Measurements from ENCODE around the gene PHF20. TPM values are rescaled to one million over a fixed set of nuclear protein-coding genes. Genes with fewer than 3 reads are reported as not detected.

The PHF20 gene
- total RNA-seq, 6 experiments from 2014 or later = 31.5 to 40.9 (median 36.2) TPM

DNA sequence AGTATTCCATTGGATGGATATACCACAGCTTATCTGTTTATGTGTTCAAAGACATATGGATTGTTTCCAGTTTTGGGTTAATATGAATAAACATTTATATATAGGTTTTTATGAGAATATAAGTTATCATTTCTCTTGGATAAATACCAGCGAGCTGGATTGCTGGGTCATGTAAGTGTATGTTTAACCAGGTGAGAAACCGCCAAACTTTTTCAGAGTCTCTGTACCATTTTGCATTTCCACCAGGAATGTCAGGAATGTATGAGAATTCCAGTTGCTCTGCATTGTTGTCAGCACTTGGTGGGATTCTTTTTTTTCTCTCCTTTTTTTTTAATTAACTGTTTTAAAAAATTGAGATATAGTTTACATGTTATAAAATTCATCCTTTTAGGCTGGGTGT, 52.1 kb downstream of the PHF20 start:
- peaks cover 13% of the 10 kb centered on the region for H3K36me3 Mint-ChIP-seq (ENCODE audit: low read depth)
- no peak overlapping the region for H3K27ac Mint-ChIP-seq
- TF ChIP-seq, protein P1, sequence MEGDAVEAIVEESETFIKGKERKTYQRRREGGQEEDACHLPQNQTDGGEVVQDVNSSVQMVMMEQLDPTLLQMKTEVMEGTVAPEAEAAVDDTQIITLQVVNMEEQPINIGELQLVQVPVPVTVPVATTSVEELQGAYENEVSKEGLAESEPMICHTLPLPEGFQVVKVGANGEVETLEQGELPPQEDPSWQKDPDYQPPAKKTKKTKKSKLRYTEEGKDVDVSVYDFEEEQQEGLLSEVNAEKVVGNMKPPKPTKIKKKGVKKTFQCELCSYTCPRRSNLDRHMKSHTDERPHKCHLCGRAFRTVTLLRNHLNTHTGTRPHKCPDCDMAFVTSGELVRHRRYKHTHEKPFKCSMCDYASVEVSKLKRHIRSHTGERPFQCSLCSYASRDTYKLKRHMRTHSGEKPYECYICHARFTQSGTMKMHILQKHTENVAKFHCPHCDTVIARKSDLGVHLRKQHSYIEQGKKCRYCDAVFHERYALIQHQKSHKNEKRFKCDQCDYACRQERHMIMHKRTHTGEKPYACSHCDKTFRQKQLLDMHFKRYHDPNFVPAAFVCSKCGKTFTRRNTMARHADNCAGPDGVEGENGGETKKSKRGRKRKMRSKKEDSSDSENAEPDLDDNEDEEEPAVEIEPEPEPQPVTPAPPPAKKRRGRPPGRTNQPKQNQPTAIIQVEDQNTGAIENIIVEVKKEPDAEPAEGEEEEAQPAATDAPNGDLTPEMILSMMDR (IDR thresholded peaks at IDR 0.05) = no peak
- no peak overlapping the region for H3K4me3 Mint-ChIP-seq
- H3K27me3 Mint-ChIP-seq (ENCODE audit: insufficient read depth) = peaks cover 2% of the 10 kb centered on the region; the same call in 1 of the 2 replicates
- peaks cover 47% of the 10 kb centered on the region for H3K4me1 Mint-ChIP-seq (ENCODE audit: low read depth)
- DNase-seq = no peak
- H3K9me3 Mint-ChIP-seq = peaks cover 7% of the 10 kb centered on the region

GRCh38 chr20:35826397-35826998, 54.7 kb downstream of the PHF20 start:
- peaks cover 34% of the 10 kb centered on the region for H3K4me1 Mint-ChIP-seq (ENCODE audit: low read depth)
- peaks cover 16% of the 10 kb centered on the region for H3K9me3 Mint-ChIP-seq
- no peak overlapping the region for H3K27ac Mint-ChIP-seq
- H3K27me3 Mint-ChIP-seq (ENCODE audit: insufficient read depth) = peaks cover 2% of the 10 kb centered on the region; the same call in 1 of the 2 replicates
- peaks cover 25% of the 10 kb centered on the region for H3K36me3 Mint-ChIP-seq (ENCODE audit: low read depth)
- TF ChIP-seq, protein P1 (IDR thresholded peaks at IDR 0.05) = no peak
- DNase-seq = no peak
- H3K4me3 Mint-ChIP-seq = no peak overlapping the region

GRCh38 chr20:35828434-35828833, 56.6 kb downstream of the PHF20 start:
- H3K36me3 Mint-ChIP-seq (ENCODE audit: low read depth) = peaks cover 29% of the 10 kb centered on the region
- H3K9me3 Mint-ChIP-seq = peaks cover 9% of the 10 kb centered on the region
- no peak overlapping the region for H3K27ac Mint-ChIP-seq
- H3K27me3 Mint-ChIP-seq (ENCODE audit: insufficient read depth) = no peaks in the 10 kb centered on the region; the same call in 1 of the 2 replicates
- peaks cover 36% of the 10 kb centered on the region for H3K4me1 Mint-ChIP-seq (ENCODE audit: low read depth)
- TF ChIP-seq, protein P1 (IDR thresholded peaks at IDR 0.05) = no peak
- DNase-seq = no peak
- no peak overlapping the region for H3K4me3 Mint-ChIP-seq

GRCh38 chr20:35828916-35829315, 57.1 kb downstream of the PHF20 start:
- Mint-ChIP-seq H3K4me3 (no peak overlapping the region), H3K27ac (no peak overlapping the region), H3K36me3 (ENCODE audit: low read depth) (peaks cover 31% of the 10 kb centered on the region), H3K4me1 (ENCODE audit: low read depth) (peaks cover 35% of the 10 kb centered on the region), H3K27me3 (ENCODE audit: insufficient read depth) (no peaks in the 10 kb centered on the region; the same call in 1 of the 2 replicates), H3K9me3 (peaks cover 9% of the 10 kb centered on the region)
- no peak for DNase-seq
- TF ChIP-seq, protein P1 (IDR thresholded peaks at IDR 0.05) = no peak

GRCh38 chr20:35830264-35830663, 58.4 kb downstream of the PHF20 start:
- TF ChIP-seq, protein P1 (IDR thresholded peaks at IDR 0.05) = no peak
- H3K36me3 Mint-ChIP-seq (ENCODE audit: low read depth) = peaks cover 25% of the 10 kb centered on the region
- DNase-seq = no peak
- no peak overlapping the region for H3K4me3 Mint-ChIP-seq
- H3K9me3 Mint-ChIP-seq = peaks cover 9% of the 10 kb centered on the region
- no peak overlapping the region for H3K27ac Mint-ChIP-seq
- H3K4me1 Mint-ChIP-seq (ENCODE audit: low read depth) = peaks cover 34% of the 10 kb centered on the region
- H3K27me3 Mint-ChIP-seq (ENCODE audit: insufficient read depth) = no peaks in the 10 kb centered on the region; the same call in none of the 2 replicates
